ENCODE data around the gene LANCL2.

LANCL2 gene

DNA sequence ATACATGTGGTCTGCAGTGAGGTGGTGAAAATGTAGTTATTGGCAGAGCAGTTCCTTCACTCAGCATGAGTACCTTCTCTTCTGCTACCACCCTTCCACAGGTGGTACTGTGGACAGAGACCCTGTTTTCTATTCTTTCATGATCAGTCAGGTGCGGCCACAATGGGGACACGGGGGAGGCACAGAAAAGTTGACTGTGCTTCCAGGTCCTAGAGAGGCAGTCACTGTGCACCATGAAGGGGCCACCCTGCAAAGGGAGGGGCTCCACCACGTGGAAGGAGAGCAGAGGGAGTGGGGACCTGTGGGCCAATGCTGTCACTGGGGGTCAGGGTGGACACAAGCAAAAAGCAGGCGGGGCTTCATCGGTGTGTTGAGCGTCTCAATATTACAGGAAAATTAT lies 3.6 kb upstream of the LANCL2 start:
- no peak for DNase-seq (ENCODE audit: low read depth, low spot score)

DNA sequence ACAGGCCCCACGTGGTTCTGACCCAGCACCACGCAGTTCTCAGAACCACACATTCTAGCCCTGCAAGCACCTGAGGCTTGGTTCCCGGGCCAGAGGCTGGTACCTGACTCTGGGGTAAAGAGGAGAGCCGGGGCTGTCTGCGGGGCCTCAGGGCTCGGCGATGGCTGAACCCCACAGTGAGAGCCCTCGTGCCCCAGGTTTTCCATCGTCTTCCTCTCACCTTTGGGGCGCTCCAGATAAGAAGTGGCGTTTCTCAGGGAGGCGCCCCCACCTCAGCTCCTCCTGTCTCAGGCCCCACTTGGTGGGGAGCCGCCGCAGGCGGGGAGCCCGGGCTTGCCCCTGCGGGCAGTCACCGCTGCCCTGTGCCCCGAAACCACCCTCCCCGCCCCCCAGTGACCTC lies 2.2 kb upstream of the LANCL2 start:
- DNase-seq (ENCODE audit: low read depth, low spot score): no peak

DNA sequence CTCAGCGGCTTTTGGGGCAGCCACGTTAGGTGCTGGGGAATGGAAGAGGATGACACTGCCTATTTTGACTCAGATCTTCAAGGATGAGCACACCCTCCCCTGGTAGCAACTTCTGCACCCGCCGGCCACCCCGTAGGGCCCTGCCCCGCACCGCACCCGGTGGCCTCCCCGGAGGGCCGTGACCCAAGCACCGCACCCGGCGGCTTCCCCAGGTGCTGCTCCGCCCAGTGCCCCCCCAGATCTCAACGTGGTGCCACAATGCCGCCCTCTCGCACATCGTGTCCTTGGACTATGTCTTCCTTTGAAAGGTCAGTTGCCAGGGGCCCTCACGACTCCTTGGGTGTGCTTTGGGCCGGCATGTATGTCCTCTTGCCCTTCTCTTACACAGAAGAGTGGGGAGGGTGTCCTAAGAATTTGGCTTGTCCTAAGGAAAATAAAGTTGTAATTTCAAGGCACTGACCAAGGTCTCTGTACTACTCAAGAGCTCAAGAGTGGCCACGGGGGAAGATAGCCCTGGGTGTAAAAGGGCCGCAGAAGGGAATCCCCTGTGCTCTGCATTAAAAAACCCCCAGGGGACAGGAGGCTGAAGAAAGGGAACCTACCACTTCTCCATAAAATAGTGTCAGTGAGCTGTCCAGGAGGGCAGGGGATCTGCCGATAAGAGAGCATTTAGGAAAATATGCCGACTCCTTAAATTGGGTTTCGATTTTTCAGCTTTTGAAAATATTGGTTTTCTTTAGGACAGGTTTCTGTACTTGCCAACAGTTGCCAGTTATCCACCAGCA lies 1.6 kb upstream of the LANCL2 start:
- no peak for DNase-seq (ENCODE audit: low read depth, low spot score)

DNA sequence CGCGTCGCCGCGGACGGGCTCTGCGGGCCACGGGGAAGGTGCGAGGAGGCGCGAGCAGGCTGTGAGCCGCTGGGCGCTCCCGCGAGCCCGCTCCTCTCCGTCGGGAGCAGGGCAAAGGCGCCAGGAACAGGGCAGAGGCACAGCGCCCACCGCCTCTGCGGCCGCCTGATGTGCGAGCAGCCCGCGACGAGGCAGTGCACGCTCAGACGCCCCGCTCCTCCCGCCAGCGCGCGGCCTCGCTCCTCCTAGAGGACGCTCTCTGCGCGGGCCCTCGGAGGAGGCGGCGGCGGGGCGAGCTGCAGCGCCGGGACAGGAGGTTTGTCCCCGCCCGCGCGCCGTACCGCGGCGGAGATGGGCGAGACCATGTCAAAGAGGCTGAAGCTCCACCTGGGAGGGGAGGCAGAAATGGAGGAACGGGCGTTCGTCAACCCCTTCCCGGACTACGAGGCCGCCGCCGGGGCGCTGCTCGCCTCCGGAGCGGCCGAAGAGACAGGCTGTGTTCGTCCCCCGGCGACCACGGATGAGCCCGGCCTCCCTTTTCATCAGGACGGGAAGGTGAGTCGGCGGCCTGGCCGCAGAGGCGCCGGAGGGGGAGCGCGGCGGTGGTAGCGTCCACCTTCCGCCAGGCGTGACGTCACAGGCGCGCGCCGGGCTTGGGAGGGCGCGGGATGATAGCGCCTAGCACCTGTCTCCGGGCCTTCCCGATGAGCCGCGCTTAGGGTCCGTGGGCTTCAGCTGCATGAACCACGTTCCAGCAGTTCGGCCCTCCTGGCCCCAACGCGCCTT lies 731 bp downstream of the LANCL2 start:
- peak; percentile 88 for DNase-seq (ENCODE audit: low read depth, low spot score)

DNA sequence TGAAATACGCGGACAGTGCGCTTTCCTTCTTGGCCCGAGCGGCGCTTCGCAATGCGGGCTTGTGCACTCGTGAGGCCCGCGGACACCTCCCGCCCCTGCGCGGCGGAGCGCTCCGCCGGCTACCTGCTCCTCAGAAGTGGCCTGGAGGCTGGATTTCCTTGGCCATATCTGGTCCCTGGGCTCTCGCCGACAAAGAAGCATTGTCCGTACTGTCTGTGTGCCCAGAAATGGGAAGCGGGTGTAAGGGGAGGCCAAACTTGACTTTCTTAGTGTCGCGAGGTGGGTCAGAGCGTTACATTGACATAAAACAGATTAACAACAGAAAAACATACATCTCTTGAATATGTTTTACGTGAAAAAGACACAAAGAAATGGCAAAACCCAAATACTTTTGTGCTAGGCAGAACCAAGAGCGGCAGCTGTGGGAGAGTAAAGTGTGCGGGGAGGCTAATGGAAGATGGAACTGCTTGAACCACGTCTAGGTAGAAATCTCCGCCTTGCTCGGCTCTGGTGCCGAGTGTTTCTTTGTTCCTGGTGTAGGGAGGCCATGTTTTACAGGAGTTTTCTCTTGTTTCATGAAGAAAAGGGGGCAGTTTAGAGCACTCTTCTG lies 1.4 kb downstream of the LANCL2 start:
- DNase-seq (ENCODE audit: low read depth, low spot score): no peak

DNA sequence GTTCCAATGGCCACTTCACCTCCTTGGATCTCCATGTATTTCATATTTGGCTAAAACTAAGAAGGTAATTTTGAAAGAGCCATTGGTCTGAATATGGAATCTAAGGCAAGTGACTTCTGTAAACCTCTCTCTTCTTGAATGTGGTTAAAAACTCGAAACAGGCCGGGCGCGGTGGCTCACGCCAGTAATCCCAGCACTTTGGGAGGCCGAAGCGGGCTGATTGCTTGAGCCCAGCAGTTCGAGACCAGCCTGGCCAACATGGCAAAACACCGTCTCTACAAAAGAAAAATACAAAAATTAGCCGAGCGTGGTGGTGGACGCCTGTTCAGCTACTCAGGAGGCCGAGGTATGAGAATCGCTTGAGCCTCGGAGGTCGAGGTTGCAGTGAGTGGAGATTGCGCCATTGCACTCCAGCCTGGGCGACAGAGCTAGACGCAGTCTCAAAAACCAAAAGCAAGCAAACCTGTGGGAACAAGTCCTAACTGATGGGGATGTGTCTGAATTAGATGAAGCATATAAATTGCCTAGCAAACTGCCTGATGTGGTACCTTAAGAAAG lies 2.2 kb downstream of the LANCL2 start:
- no peak for DNase-seq (ENCODE audit: low read depth, low spot score)

DNA sequence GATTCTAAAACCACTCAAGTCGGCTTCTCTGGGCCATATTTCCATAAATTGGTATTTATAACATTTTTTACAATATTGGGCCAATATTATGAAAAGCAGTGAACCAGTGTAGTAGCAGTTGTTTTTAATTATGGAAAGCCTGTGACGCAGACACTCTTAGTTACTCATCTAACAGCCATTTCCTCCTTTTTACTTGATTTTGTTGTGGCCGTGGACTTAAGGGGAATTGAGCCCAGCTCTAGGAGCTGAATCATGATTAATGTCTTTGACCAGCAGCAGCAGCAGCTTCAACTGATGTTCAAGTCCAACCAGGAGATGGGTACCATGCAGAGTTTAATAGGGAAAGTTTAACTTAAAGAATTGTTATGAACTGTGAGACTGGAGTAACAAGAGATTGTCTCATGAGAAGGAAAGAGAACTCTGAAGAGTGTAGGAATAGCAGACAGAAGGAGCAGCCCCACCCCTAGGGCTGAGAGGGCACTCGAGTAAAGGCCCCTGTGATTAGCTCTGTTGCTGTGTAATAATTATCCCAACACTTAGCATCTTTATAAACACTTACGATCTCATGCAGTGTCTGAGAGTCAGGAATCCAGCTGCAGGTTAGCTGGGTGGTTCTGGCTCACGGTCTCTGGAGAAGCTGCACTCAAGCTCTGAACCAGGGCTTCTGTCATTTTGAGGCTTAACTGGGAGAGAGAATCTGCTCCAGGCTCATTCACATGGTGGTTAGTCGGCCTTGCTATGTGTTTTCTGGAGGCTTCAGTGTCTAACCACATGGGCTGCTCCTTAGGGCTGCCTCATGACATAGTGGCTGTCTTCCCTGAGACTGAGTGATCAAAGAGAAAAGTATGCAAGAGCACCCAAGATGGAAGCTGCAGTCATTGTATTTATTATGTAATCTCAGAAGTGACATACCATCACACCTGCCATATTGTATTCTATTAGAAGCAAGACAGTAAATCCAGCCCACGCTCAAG lies 4.6 kb downstream of the LANCL2 start:
- no peak for DNase-seq (ENCODE audit: low read depth, low spot score)

DNA sequence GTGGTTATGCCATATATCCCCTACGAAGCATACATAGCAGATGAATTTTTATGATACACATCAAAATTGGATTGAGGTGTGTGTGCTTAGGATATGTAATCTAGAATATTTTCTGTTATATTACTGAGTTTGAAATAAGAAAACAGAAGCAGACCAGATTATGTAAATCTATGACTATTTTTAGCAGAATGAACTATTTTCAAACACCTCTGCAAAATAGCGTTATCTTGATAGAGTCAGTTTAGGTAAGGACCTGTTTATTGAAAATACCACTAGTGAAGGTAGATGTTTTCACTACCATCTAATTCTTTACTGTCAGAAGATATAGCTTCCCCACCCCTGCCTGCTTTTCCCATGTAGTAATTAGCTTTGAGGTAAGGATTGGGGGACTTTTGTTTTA lies 9.1 kb downstream of the LANCL2 start:
- no peak for DNase-seq (ENCODE audit: low read depth, low spot score)

DNA sequence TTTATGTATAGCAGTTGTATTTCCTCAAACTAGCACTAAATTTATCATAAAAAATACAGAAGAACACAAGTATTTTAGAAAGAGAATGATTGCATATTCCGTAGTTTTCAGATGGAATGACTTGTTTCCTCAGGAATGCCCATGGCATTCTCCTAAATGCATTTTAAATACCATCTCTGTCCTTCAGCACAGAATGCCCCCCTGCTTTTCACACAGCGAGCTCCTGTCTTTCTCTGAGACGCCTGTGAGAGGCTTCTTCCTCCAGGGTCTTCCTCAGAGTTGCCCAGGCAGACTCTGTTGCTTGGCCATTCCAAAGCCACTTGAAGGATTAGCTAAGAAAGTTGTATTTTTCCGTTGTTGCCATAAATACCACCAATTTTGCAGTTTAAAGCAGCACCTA lies 10.1 kb downstream of the LANCL2 start:
- DNase-seq (ENCODE audit: low read depth, low spot score): no peak

DNA sequence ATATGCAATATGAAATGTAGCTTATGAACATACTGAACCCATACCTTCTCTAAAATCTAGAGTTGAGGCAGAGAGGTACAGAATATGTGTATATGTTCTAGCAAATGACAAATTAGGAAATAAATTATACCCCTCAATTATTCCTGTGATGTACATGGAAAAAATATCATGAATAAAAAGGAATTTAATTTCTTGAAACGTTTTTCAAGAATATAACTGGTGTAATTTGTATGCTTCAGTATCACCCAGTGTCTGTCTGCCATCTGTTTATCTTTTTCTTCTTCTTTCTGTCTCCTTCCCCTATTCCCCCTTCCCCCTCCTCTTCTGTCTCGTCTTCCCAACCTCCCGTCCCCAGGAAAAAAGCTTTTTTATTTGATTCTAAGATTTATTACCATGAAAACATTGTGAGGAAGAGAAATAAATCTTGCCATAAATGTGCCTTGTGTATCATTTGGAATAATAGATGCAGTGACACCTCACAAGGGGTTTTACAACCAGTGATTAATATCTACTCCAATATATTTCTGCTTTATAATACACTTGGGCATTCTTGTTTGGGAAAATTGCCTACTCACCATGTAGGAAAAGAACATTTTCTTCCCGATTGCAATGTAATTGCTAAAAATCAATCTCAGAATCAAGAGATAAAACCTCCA lies 12.2 kb downstream of the LANCL2 start:
- no peak for DNase-seq (ENCODE audit: low read depth, low spot score)

DNA sequence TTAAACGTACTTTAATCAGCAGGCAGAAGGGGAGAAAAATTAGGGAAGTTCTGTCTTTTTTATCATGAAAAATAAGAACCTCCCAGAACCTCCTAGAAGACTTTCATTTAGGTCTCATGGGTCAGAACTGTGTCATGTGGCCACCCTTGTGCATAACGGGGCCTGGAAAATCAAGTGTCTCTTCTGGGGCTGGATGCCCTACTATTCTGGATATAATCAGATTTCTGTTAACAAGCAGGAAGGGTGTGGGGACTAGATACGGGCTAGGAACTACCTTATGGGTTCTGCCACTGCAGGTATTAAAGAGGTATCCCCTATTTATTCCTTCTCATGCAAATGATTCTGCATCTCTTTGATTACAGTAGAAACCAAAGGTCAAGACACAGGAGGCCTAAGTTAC lies 14.1 kb downstream of the LANCL2 start:
- DNase-seq (ENCODE audit: low read depth, low spot score): no peak

DNA sequence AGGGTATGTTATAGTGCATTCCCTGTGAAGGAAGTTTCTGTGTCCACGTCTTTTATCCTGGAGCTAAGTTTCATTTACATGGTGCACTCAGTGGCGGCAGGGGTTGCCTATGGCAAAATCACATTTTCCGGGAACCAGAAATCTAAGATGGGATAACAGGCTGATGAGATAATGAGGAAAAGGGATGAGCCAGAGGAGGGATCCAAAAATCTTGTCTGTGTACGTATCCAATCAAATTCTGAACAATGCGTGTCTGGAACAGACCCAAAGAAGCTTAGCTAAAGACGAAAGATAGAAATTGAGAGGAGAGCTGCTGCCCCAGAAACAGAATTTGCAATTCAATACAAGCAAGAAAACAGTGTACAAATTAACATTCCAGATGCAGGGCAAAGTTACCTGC lies 16.1 kb downstream of the LANCL2 start:
- DNase-seq (ENCODE audit: low read depth, low spot score): no peak

DNA sequence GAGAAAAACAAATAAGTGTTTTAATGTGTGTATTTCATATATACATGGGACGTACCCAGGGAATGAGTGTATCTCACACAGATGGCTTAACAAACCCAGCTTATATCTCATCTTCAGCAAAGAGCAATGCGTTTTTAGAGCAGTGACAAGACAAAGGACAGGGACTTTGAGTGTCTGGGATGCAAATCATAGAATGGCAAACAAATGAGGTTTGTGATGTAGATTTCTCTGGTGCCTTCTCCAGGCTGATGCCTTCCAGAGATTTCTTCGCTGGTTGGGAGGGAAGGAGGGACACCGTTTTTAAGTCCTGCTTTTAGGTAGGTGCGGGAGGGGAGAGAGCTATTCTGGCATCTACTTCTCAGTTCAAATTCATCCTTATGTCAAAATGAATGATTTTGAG lies 16.6 kb downstream of the LANCL2 start:
- DNase-seq (ENCODE audit: low read depth, low spot score): no peak

DNA sequence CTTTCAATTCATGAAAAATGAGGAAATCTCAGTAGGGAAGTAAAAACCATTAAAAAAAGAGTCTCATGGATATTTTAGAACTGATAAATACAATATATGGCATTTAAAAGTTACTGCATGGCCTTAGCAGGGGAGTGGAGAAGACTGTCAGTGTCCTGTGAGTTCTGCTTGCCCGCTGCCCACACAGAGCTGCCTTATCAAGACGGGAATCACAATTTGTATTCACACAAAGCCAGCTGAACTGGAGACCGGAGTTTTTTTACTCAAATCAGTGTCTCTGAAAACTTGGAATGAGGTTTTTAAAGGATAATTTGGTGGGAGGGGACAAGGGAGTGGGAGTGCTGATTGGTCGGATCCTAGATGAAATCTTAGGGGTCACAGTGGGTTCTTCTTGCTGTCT lies 17.1 kb downstream of the LANCL2 start:
- no peak for DNase-seq (ENCODE audit: low read depth, low spot score)

DNA sequence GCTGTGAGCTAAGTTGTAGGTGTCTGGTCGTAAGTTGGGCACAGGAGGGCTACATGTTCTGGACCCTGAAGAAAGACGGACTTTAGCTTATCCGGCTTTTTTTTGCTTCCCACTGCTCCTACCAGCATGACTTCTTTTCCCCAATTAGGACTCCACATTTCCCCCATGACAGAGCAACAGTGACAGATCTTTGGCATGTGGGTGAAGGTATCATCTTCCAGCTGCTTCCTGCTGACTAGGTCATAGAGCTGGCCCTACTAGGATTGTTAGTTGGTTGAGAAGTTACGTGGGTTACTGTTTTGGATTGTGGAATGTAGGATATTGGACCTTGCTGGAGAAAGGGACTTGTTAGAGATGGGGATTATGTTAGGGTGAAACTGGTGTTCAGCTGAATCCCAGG lies 21.4 kb downstream of the LANCL2 start:
- DNase-seq (ENCODE audit: low read depth, low spot score): no peak

DNA sequence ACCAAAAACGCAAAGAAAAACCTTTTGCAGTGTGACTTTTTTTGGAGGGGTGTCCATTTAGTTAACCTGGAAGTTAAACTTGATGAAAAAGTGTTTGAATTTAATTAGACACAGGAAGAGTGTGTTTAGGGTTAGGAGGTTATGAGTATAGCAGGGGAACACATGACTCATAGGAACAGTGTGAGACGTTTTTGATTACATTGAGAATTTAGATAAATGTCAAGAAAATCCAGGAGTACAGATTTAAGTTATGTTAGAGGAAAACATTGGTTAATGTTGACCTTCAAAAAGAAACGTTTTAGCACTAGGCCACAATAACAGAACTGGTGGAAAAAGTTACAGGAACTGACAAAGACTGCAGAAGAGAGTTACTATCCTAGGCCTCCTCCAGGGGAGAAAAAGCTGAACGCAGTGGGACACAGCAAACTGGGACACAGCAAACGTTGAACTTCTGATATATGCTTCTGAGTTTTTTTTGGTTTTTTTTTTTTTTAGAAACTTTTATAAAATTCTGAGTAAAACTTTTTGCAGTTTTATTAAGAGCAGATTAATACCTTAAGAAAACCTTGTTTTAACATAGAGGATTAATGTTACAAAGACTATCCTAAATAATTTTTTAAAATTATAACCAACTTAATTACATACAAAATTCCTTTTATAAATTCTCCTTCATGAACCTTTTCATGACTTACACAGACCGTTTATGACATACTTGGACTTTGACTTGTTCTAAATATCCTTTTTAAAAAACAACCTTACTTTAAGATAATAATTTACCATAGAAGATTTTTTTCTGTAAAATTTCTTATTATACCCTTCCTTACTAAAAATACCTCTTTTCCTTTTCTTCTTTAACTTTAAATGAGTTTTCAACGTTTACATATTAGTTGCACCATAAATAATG lies 22.2 kb downstream of the LANCL2 start:
- DNase-seq (ENCODE audit: low read depth, low spot score): no peak

DNA sequence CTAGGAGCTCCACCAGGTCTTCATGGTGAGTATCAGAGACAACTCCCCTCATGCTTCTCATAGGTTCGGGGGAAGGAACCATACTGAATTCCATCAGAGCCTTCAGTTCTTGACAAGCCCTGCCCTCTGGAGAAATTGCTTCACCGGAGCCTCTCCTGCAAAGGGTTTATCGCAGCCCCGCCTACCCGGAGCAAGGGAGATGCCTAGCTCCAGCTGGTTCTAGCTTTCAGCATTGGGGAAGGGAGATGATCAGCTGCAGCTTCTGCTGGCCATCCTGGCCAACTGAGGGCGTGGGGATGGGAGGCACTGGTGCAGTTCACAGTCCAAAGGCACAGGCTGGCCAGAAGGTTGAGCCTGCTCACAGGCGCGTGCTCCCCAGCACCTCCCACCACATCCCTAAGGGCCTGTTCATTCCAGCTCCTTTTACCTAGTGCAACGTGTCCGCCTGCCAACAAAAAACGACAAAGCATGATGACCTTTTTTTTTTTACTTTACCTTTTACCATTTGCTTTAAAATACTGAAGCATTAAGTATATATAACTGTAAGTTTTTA lies 31.2 kb downstream of the LANCL2 start:
- DNase-seq (ENCODE audit: low read depth, low spot score): no peak

DNA sequence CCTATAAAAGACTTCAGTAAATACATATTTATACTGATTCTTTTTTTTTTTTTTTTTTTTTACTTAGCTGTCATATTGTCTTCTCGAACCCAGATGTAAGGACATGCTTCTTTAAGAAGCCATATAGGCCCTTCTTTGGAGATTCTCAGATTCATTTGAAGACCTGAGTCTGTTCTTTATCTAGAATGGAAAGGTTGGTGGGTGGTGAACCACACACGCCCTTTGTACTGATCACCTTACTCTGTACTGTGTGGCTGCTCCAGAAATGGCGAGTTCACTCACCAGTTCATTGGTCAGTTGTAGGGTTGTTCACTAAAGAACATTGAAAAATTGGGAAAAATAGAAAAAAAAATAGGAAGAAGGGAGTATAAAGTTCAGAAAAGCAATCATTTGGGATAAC lies 32.5 kb downstream of the LANCL2 start:
- DNase-seq (ENCODE audit: low read depth, low spot score): no peak

DNA sequence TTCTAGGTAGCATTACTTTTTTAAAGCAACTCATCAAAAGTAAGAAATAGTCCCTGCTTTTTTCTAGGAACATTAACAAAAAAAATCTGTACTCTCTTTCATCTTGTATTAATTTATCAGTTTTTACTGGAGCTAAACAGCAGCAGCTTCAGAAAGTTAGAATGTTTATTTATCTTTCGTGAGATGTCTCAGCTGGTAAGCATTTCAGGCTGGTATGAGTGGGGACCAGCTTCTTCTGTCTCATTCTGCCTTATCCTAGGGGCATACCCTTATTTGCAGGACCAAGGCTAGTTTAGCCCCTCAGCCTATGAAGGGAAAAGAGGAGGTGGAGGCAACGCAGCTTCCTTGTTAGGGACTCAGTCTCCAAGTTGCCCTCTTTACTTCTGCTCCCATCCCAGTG lies 35.1 kb downstream of the LANCL2 start:
- DNase-seq (ENCODE audit: low read depth, low spot score): no peak
